Large intestine (tissue), 3 donors: ENCODE measurements around the gene CTRB2. TPM values are rescaled to one million over a fixed set of nuclear protein-coding genes. Genes with fewer than 3 reads are reported as not detected.

Experiments
- DNase-seq, 2 donors: peaks; one replicate each; pipeline versions ENCODE4 v3.0.0 to v3.0.0-alpha.2; 2013
- H3K27ac ChIP-seq: one replicate; pipeline ENCODE4 v1.5.1; 2013; ENCODE audit warnings: low read length
- H3K27me3 ChIP-seq: 2 replicates; pipeline ENCODE4 v1.6.1; 2013; ENCODE audit warnings: low read length; ENCODE audit not compliant: control insufficient read depth, insufficient read depth
- H3K36me3 ChIP-seq: 2 replicates; pipeline ENCODE4 v1.6.1; 2013; ENCODE audit warnings: low read length; ENCODE audit not compliant: control insufficient read depth, insufficient read depth
- H3K4me1 ChIP-seq: one replicate; pipeline ENCODE4 v1.6.1; 2013; ENCODE audit warnings: low read length; ENCODE audit not compliant: control insufficient read depth, insufficient read depth
- H3K4me3 ChIP-seq: one replicate; pipeline ENCODE4 v1.5.1; 2013; ENCODE audit warnings: low read length
- H3K9me3 ChIP-seq: one replicate; pipeline ENCODE4 v1.6.1; 2013; ENCODE audit warnings: mild to moderate bottlenecking, low read depth, low read length, moderate library complexity; ENCODE audit not compliant: control insufficient read depth
- WGBS: methylation state at CpG from one replicate; pipeline ENCODE4 v1.1.5; 2013; ENCODE audit warnings: low lambda C conversion rate; ENCODE audit not compliant: insufficient coverage; 5-methylcytosine and 5-hydroxymethylcytosine counted together
- polyA plus RNA-seq: library from polyadenylated mRNA; unstranded; fragments of 120-200 nt; gene quantifications from one replicate; pipeline ENCODE4 v1.2.1, GENCODE V29; 2013

The CTRB2 gene
- polyA plus RNA-seq, 1 donor, result not detected

- H3K9me3 ChIP-seq, result no peaks in the 10 kb centered on the region
- DNase-seq, result no peak
- no peaks in the 10 kb centered on the region for H3K4me1 ChIP-seq
- no peaks in the 10 kb centered on the region for H3K36me3 ChIP-seq
- peaks cover 8% of the 10 kb centered on the region for H3K27me3 ChIP-seq
- no peak overlapping the region for H3K4me3 ChIP-seq
- WGBS, result no CpG with 5 or more reads among the region's 4 CpGs
- no peak overlapping the region for H3K27ac ChIP-seq
These were observed 13.7 kb downstream of the CTRB2 start for GRCh38 chr16:75193265-75193650.

GRCh38 chr16:75192606-75193264 is 14.2 kb downstream of the CTRB2 start:
- no peaks in the 10 kb centered on the region for H3K4me1 ChIP-seq
- no peak overlapping the region for H3K27ac ChIP-seq
- H3K9me3 ChIP-seq, result no peaks in the 10 kb centered on the region
- no peak overlapping the region for H3K4me3 ChIP-seq
- no peak for DNase-seq
- no CpG with 5 or more reads among the region's 21 CpGs for WGBS
- H3K27me3 ChIP-seq, result peaks cover 4% of the 10 kb centered on the region
- no peaks in the 10 kb centered on the region for H3K36me3 ChIP-seq

GRCh38 chr16:75189638-75190245 is 17.2 kb downstream of the CTRB2 start:
- no peaks in the 10 kb centered on the region for H3K4me1 ChIP-seq
- WGBS, result no CpG with 5 or more reads among the region's 8 CpGs
- H3K27me3 ChIP-seq, result no peaks in the 10 kb centered on the region
- H3K36me3 ChIP-seq, result no peaks in the 10 kb centered on the region
- no peak for DNase-seq
- no peak overlapping the region for H3K27ac ChIP-seq
- no peak overlapping the region for H3K4me3 ChIP-seq
- H3K9me3 ChIP-seq, result no peaks in the 10 kb centered on the region

GRCh38 chr16:75188832-75189477 is 18.0 kb downstream of the CTRB2 start:
- Histone ChIP-seq H3K27ac (no peak overlapping the region), H3K27me3 (no peaks in the 10 kb centered on the region), H3K9me3 (no peaks in the 10 kb centered on the region), H3K4me3 (no peak overlapping the region), H3K36me3 (no peaks in the 10 kb centered on the region), H3K4me1 (no peaks in the 10 kb centered on the region)
- DNase-seq, result no peak
- no CpG with 5 or more reads among the region's 14 CpGs for WGBS

- H3K36me3 ChIP-seq, result no peaks in the 10 kb centered on the region
- no peak for DNase-seq
- H3K4me1 ChIP-seq, result no peaks in the 10 kb centered on the region
- H3K9me3 ChIP-seq, result peaks cover 4% of the 10 kb centered on the region
- no peak overlapping the region for H3K27ac ChIP-seq
- H3K27me3 ChIP-seq, result no peaks in the 10 kb centered on the region
- WGBS, result no CpG with 5 or more reads among the region's 3 CpGs
- no peak overlapping the region for H3K4me3 ChIP-seq
These were observed 25.3 kb downstream of the CTRB2 start for GRCh38 chr16:75181630-75182029.

GRCh38 chr16:75179208-75179607 is 27.8 kb downstream of the CTRB2 start:
- DNase-seq, result no peak
- Histone ChIP-seq H3K27ac (no peak overlapping the region), H3K27me3 (no peaks in the 10 kb centered on the region), H3K4me3 (no peak overlapping the region), H3K9me3 (peaks cover 20% of the 10 kb centered on the region), H3K36me3 (no peaks in the 10 kb centered on the region), H3K4me1 (no peaks in the 10 kb centered on the region)
- 100% methylated on average over 2 of the region's 6 CpGs for WGBS

- H3K9me3 ChIP-seq, result peaks cover 24% of the 10 kb centered on the region
These were observed 30.0 kb downstream of the CTRB2 start for GRCh38 chr16:75176926-75177325.

GRCh38 chr16:75175074-75175473 is 31.9 kb downstream of the CTRB2 start:
- no peak for DNase-seq
- Histone ChIP-seq H3K9me3 (peaks cover 33% of the 10 kb centered on the region), H3K27ac (no peak overlapping the region), H3K27me3 (no peaks in the 10 kb centered on the region), H3K4me3 (no peak overlapping the region), H3K36me3 (peaks cover 9% of the 10 kb centered on the region), H3K4me1 (no peaks in the 10 kb centered on the region)
- WGBS, result no CpG with 5 or more reads among the region's 3 CpGs

More at GRCh38 chr16:75176926-75177325, 30.0 kb downstream of the CTRB2 start:
- no peak for DNase-seq
- no peak overlapping the region for H3K4me3 ChIP-seq
- H3K4me1 ChIP-seq, result no peaks in the 10 kb centered on the region
- no CpG with 5 or more reads among the region's 2 CpGs for WGBS
- no peak overlapping the region for H3K27ac ChIP-seq
- H3K36me3 ChIP-seq, result peaks cover 3% of the 10 kb centered on the region
- H3K27me3 ChIP-seq, result no peaks in the 10 kb centered on the region

- Histone ChIP-seq H3K27me3 (no peaks in the 10 kb centered on the region), H3K27ac (no peak overlapping the region), H3K9me3 (peaks cover 50% of the 10 kb centered on the region), H3K4me3 (no peak overlapping the region), H3K36me3 (peaks cover 33% of the 10 kb centered on the region), H3K4me1 (no peaks in the 10 kb centered on the region)
- no peak for DNase-seq
- no CpG with 5 or more reads among the region's 4 CpGs for WGBS
These were observed 34.4 kb downstream of the CTRB2 start for GRCh38 chr16:75172578-75172977.

GRCh38 chr16:75169899-75170405 is 37.0 kb downstream of the CTRB2 start:
- H3K4me3 ChIP-seq, result no peak overlapping the region
- peaks cover 63% of the 10 kb centered on the region for H3K9me3 ChIP-seq
- no peaks in the 10 kb centered on the region for H3K27me3 ChIP-seq
- WGBS, result 100% methylated on average over 1 of the region's 10 CpGs
- peaks cover 52% of the 10 kb centered on the region for H3K36me3 ChIP-seq
- DNase-seq, result no peak
- H3K27ac ChIP-seq, result no peak overlapping the region
- no peaks in the 10 kb centered on the region for H3K4me1 ChIP-seq
